Upper lobe of left lung (tissue), 4 donors: Measurements from ENCODE around the gene LEMD1.

ENCODE experiments used
- POLR2A ChIP-seq, 4 donors: fragments of 450-650 bp; IDR thresholded peaks; one replicate each; pipeline ENCODE4 v1.5.1; 2016 to 2017; ENCODE audit warnings: antibody characterized with exemption in 4 of 4, mild to moderate bottlenecking in 2 of 4
- POLR2AphosphoS5 ChIP-seq, 2 donors: sonication (generic); formaldehyde crosslinking; IDR thresholded peaks; one replicate each; pipeline ENCODE4 v1.5.1; 2017; ENCODE audit warnings: antibody characterized with exemption in 2 of 2
- TF ChIP-seq, protein P1 (sequence below), 6 experiments: fragments of 450-650 bp in 4 of 6; fragments of 200-600 bp in 2 of 6; sonication (generic) in 2 of 6; IDR thresholded peaks; one replicate each; pipeline ENCODE4 v1.5.1; 2016 to 2019; ENCODE audit warnings: antibody characterized with exemption in 6 of 6

DNA sequence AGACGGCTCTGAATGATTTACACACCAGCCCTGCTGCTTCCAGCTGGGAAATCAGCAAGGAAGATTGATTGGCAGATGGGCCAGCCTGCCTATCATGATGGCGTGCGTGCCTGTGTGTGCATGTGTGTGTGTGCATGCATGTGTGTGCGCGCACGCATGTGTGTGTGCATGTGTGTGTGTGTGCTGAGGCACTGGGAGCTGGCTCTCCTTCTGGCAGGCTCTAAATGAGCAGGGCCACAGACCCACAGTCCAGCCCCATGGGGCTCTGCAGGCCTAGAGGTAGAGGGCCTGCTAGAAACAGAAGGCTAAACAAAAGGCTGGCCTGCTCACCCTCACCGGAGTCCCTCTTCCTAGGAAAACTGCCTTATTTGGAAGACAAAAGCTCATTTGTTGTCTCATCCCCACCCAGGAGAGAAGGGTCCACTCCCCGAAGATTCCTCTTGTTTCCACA lies 71.1 kb downstream of the LEMD1 start:
- TF ChIP-seq, protein P1, sequence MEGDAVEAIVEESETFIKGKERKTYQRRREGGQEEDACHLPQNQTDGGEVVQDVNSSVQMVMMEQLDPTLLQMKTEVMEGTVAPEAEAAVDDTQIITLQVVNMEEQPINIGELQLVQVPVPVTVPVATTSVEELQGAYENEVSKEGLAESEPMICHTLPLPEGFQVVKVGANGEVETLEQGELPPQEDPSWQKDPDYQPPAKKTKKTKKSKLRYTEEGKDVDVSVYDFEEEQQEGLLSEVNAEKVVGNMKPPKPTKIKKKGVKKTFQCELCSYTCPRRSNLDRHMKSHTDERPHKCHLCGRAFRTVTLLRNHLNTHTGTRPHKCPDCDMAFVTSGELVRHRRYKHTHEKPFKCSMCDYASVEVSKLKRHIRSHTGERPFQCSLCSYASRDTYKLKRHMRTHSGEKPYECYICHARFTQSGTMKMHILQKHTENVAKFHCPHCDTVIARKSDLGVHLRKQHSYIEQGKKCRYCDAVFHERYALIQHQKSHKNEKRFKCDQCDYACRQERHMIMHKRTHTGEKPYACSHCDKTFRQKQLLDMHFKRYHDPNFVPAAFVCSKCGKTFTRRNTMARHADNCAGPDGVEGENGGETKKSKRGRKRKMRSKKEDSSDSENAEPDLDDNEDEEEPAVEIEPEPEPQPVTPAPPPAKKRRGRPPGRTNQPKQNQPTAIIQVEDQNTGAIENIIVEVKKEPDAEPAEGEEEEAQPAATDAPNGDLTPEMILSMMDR (IDR thresholded peaks at IDR 0.05) = no peak
- no peak for TF ChIP-seq POLR2AphosphoS5 (IDR thresholded peaks at IDR 0.05)
- TF ChIP-seq POLR2A (IDR thresholded peaks at IDR 0.05) = no peak
